GM10248 (cell line): ENCODE data around the gene PRR15L.

Experiments used
- CTCF ChIA-PET: fragments of 300-600 bp; sonication (Branson Sonifier 250); formaldehyde crosslinking; extraction: SDS; loops from one replicate; lab custom pipeline; 2021; ENCODE audit warnings: antibody characterized with exemption; lab: Yijun Ruan, JAX
- POLR2A ChIA-PET: fragments of 350-650 bp; sonication (Branson Sonifier 250); formaldehyde crosslinking; extraction: SDS; loops from one replicate; lab custom pipeline; 2020; ENCODE audit warnings: antibody characterized with exemption; lab: Yijun Ruan, JAX
- DNase-seq: peaks from one replicate; pipeline ENCODE4 v3.0.0; 2012; ENCODE audit errors: extremely low spot score
- CTCF ChIP-seq: IDR thresholded peaks from 2 replicates; pipeline ENCODE4 v1.5.1; 2012; ENCODE audit warnings: mild to moderate bottlenecking, low read depth; ENCODE audit errors: extremely low read depth, missing control alignments, control extremely low read depth

The PRR15L gene

GRCh38 chr17:47949946-47950345 is 7.7 kb downstream of the PRR15L start:
- ChIA-PET POLR2A (no interaction called here), CTCF (interaction anchor here (0.9 to 32.0 kb wide), 27 partner anchors 1 to 1086 kb away, joined by 3 to 584 read pairs (median 5); partner anchors contain the start of genes CDK5RAP3, PNPO and PRR15L)
- no peak for TF ChIP-seq CTCF
- DNase-seq = no peak

- CTCF ChIA-PET = interaction anchor here (1.1 to 32.0 kb wide), 27 partner anchors 0 to 1087 kb away, joined by 3 to 584 read pairs (median 7); partner anchors contain the start of genes CDK5RAP3, PNPO and PRR15L
- TF ChIP-seq CTCF = peak; percentile 88
- DNase-seq = peak; percentile 82
- POLR2A ChIA-PET = no interaction called here
Observed at GRCh38 chr17:47949197-47949759, 8.4 kb downstream of the PRR15L start.

- ChIA-PET POLR2A (no interaction called here), CTCF (interaction anchor here (1.1 to 32.0 kb wide), 25 partner anchors 0 to 125 kb away, joined by 3 to 584 read pairs (median 8); partner anchors contain the start of genes CDK5RAP3, PNPO and PRR15L)
- TF ChIP-seq CTCF = peak; percentile 23
- no peak for DNase-seq
Observed at GRCh38 chr17:47948706-47949196, 8.9 kb downstream of the PRR15L start.

- CTCF ChIA-PET = interaction anchor here (0.6 to 32.0 kb wide), 43 partner anchors 2 to 582 kb away, joined by 3 to 584 read pairs (median 5); partner anchors contain the start of genes CDK5RAP3, LRRC46, MRPL10 and OSBPL7
Observed at GRCh38 chr17:47946929-47947397, 10.7 kb downstream of the PRR15L start.

GRCh38 chr17:47946516-47946915 is 11.2 kb downstream of the PRR15L start:
- DNase-seq = no peak
- ChIA-PET POLR2A (no interaction called here), CTCF (interaction anchor here (0.6 to 32.0 kb wide), 42 partner anchors 2 to 582 kb away, joined by 3 to 584 read pairs (median 5); partner anchors contain the start of genes CDK5RAP3, LRRC46, MRPL10 and OSBPL7)
- TF ChIP-seq CTCF = no peak

More at GRCh38 chr17:47946929-47947397, 10.7 kb downstream of the PRR15L start:
- peak; percentile 69 for TF ChIP-seq CTCF
- peak; percentile 88 for DNase-seq
- POLR2A ChIA-PET = interaction anchor here (0.7 kb wide), 1 partner anchor 115 kb away, joined by 5 read pairs; the partner anchor contains the start of genes LRRC46 and MRPL10
